ENCODE data around the gene GPC1. TPM values are rescaled to one million over a fixed set of nuclear protein-coding genes. Genes with fewer than 3 reads are reported as not detected.

GPC1 gene
- total RNA-seq, 1 donor from 2014 or later: 27.2 TPM

GRCh38 chr2:240411261-240412160, 24.0 kb upstream of the GPC1 start:
- DNase-seq (ENCODE audit: low read depth, low spot score): no peak

- DNase-seq (ENCODE audit: low read depth, low spot score): no peak
These were observed 23.1 kb upstream of the GPC1 start for GRCh38 chr2:240412211-240412861.

GRCh38 chr2:240412975-240413812, 22.3 kb upstream of the GPC1 start:
- no peak for DNase-seq (ENCODE audit: low read depth, low spot score)

GRCh38 chr2:240413813-240414429, 21.5 kb upstream of the GPC1 start:
- no peak for DNase-seq (ENCODE audit: low read depth, low spot score)

GRCh38 chr2:240416821-240417220, 18.6 kb upstream of the GPC1 start:
- DNase-seq (ENCODE audit: low read depth, low spot score): no peak

- DNase-seq (ENCODE audit: low read depth, low spot score): no peak
These were observed 17.2 kb upstream of the GPC1 start for GRCh38 chr2:240418311-240418710.

- no peak for DNase-seq (ENCODE audit: low read depth, low spot score)
These were observed 16.2 kb upstream of the GPC1 start for GRCh38 chr2:240419271-240419670.

GRCh38 chr2:240419723-240420122, 15.7 kb upstream of the GPC1 start:
- DNase-seq (ENCODE audit: low read depth, low spot score): no peak

GRCh38 chr2:240420206-240421104, 15.0 kb upstream of the GPC1 start:
- no peak for DNase-seq (ENCODE audit: low read depth, low spot score)

- no peak for DNase-seq (ENCODE audit: low read depth, low spot score)
These were observed 14.1 kb upstream of the GPC1 start for GRCh38 chr2:240421381-240421780.

GRCh38 chr2:240422658-240423329, 12.7 kb upstream of the GPC1 start:
- DNase-seq (ENCODE audit: low read depth, low spot score): no peak

- no peak for DNase-seq (ENCODE audit: low read depth, low spot score)
These were observed 11.7 kb upstream of the GPC1 start for GRCh38 chr2:240423788-240424191.

- DNase-seq (ENCODE audit: low read depth, low spot score): no peak
These were observed 10.9 kb upstream of the GPC1 start for GRCh38 chr2:240424341-240425235.

GRCh38 chr2:240425236-240425615, 10.2 kb upstream of the GPC1 start:
- no peak for DNase-seq (ENCODE audit: low read depth, low spot score)

- DNase-seq (ENCODE audit: low read depth, low spot score): no peak
These were observed 9.8 kb upstream of the GPC1 start for GRCh38 chr2:240425697-240426096.

- DNase-seq (ENCODE audit: low read depth, low spot score): no peak
These were observed 8.4 kb upstream of the GPC1 start for GRCh38 chr2:240426845-240427721.

GRCh38 chr2:240427729-240428128, 7.7 kb upstream of the GPC1 start:
- DNase-seq (ENCODE audit: low read depth, low spot score): no peak

- no peak for DNase-seq (ENCODE audit: low read depth, low spot score)
These were observed 7.2 kb upstream of the GPC1 start for GRCh38 chr2:240428245-240428644.

Measured in pulmonary artery endothelial cell (primary cell).